Kidney epithelial cell (primary cell): ENCODE measurements around the gene HOXA10. TPM values are rescaled to one million over a fixed set of nuclear protein-coding genes. Genes with fewer than 3 reads are reported as not detected.

Source experiments
- DNase-seq: peaks from one replicate; pipeline ENCODE4 v3.0.0-alpha.2; 2010; ENCODE audit warnings: low read depth
- H3K27me3 ChIP-seq: 2 replicates; pipeline ENCODE4 v1.6.0; 2011; ENCODE audit warnings: low read length; ENCODE audit not compliant: control insufficient read depth, insufficient read depth
- H3K36me3 ChIP-seq: 2 replicates; pipeline ENCODE4 v1.5.1; 2011; ENCODE audit warnings: low read length; ENCODE audit not compliant: control insufficient read depth, insufficient read depth
- H3K4me3 ChIP-seq: 2 replicates; pipeline ENCODE4 v1.5.1; 2011; ENCODE audit warnings: low read depth, mild to moderate bottlenecking, control low read depth, low read length
- CTCF ChIP-seq: IDR thresholded peaks from 2 replicates; pipeline ENCODE4 v1.5.1; 2011; ENCODE audit warnings: mild to moderate bottlenecking, moderate library complexity, low read length, control low read depth, inconsistent platforms; ENCODE audit not compliant: insufficient read depth, poor library complexity, severe bottlenecking
- total RNA-seq: library from RNA; depleted of rRNA; stranded (reverse); fragments of >200 nt; gene quantifications from 2 replicates; pipeline ENCODE4 v1.2.3, GENCODE V29; 2015

HOXA10 gene
- total RNA-seq, 1 donor from 2014 or later, result 29.1 TPM

DNA sequence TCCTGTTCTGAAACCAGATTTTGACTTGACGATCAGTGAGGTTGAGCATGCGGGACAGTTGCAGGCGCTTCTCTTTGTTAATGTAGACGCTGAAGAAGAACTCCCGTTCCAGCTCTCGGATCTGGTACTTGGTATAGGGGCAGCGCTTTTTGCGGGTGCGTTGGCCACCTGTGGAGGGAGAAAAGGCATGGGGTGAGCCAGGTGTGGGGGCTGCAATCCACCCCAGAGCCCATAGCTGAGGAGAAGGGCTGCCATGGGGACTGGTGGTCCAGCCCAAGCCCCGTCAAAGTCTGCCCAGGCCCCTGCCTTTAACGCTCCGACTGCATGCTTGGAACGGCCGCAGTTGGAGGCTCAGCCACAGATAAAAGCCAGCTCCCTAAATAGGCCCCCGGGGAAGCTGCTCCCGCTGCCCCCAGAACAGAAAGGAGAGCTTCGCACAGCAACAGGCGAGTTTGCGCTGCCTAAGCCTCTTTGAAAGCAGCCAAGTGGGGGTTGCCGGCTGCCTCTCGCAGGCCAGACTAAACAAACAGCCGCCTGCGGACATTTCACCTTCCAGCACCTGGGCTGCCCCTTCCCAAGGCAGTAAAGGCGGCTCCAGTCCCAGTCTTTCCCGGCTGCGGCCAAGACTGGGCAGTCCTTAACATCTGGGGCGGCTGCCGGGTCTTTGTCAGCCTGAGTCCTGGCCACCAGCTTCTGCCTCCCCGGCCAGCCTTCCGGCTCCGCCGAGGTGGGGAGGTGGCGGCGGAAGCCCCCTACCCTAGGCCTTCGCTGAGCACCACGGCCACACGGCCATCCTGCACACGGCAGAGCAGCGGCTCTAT, 9.0 kb upstream of the HOXA10 start:
- Histone ChIP-seq H3K27me3 (no peaks in the 10 kb centered on the region), H3K4me3 (peak overlapping the region; percentile 78), H3K36me3 (no peaks in the 10 kb centered on the region)
- no peak for TF ChIP-seq CTCF
- no peak for DNase-seq

DNA sequence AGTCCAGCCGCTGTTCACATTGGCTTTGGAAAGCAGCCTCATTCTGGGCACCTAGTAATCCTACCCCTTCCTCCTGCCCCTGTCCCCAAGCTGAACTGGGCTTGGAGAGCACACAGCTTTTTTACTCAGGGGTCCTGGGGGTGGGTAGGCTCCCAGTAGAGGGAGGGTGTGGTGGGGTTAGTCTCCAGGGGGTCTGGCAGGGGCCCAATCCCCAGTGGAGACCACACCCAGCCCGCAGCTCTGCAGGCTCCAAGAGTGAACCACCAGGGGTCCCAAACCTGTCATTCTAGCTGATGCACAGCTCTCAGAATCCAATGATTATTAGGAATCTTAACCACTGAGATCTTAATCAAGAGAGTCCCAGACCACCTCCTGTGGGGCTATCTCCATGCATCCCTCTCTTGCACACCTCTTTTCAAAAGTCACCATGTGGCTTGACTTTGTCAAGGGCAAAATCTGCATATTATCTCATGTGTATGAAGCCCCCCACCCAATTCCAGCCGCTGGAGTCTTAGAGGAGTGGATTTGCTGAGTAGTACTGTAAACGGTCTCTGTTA, 8.2 kb upstream of the HOXA10 start:
- Histone ChIP-seq H3K4me3 (peak overlapping the region; percentile 78), H3K36me3 (no peaks in the 10 kb centered on the region), H3K27me3 (no peaks in the 10 kb centered on the region)
- peak; percentile 36 for TF ChIP-seq CTCF
- DNase-seq, result no peak

GRCh38 chr7:27181795-27182275, 7.7 kb upstream of the HOXA10 start:
- H3K36me3 ChIP-seq, result no peaks in the 10 kb centered on the region
- no peaks in the 10 kb centered on the region for H3K27me3 ChIP-seq
- peak overlapping the region; percentile 12 for H3K4me3 ChIP-seq
- no peak for DNase-seq
- no peak for TF ChIP-seq CTCF

GRCh38 chr7:27180431-27181420, 6.6 kb upstream of the HOXA10 start:
- Histone ChIP-seq H3K36me3 (no peaks in the 10 kb centered on the region), H3K4me3 (peak overlapping the region; percentile 15), H3K27me3 (no peaks in the 10 kb centered on the region)
- TF ChIP-seq CTCF, result no peak
- DNase-seq, result no peak

DNA sequence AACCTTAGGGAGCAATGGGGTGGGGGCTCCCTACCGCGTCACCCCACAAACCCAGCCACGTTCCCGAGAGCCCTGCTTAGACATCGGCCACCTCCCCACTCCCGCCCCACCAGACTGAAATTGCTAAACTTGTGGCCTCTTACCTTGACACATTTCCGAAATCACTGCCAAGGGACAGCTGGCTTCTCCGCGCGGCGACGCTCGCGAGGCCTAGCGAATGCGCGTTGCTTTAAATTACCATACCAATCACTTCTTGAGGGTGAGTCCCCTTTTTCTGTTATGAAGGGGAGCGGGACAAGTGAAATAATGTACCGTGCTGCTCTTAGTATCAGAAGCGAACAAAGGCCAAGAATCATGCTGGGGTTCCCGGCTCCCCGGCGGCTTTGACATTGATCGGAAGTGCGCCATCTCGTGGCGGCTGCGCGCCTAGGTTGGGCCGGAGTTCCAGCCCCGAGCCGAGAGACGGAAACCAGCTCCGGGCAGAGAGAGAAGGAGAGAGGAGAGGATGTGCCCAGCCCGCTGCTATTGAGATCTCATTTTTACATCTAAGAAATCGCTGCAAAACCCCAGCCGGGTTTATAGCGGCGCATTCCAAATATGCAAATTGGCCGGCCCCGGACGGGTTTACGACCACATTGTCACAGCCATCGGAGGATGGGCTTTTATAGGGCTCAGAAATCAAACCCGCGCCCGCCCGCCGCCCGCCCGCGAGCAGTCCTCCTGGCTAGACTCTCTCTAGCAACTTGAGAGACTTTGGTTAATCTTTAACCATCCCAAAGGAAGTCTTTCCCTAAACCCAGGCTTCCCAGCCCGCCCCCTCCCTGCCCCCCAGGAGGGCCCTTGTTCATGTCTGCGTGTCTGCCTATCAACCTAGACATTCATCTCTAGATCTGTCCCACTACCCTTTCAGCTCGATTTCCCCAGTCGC, 5.6 kb upstream of the HOXA10 start:
- no peaks in the 10 kb centered on the region for H3K27me3 ChIP-seq
- H3K4me3 ChIP-seq, result peak overlapping the region; percentile 72
- DNase-seq, result peak; percentile 54
- H3K36me3 ChIP-seq, result no peaks in the 10 kb centered on the region
- TF ChIP-seq CTCF, result peak; percentile 93
